ENCODE data around the gene ST6GAL2. TPM values are rescaled to one million over a fixed set of nuclear protein-coding genes. Genes with fewer than 3 reads are reported as not detected.

Gene ST6GAL2, protein sequence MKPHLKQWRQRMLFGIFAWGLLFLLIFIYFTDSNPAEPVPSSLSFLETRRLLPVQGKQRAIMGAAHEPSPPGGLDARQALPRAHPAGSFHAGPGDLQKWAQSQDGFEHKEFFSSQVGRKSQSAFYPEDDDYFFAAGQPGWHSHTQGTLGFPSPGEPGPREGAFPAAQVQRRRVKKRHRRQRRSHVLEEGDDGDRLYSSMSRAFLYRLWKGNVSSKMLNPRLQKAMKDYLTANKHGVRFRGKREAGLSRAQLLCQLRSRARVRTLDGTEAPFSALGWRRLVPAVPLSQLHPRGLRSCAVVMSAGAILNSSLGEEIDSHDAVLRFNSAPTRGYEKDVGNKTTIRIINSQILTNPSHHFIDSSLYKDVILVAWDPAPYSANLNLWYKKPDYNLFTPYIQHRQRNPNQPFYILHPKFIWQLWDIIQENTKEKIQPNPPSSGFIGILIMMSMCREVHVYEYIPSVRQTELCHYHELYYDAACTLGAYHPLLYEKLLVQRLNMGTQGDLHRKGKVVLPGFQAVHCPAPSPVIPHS
- total RNA-seq, result not detected in 2 replicates

DNA sequence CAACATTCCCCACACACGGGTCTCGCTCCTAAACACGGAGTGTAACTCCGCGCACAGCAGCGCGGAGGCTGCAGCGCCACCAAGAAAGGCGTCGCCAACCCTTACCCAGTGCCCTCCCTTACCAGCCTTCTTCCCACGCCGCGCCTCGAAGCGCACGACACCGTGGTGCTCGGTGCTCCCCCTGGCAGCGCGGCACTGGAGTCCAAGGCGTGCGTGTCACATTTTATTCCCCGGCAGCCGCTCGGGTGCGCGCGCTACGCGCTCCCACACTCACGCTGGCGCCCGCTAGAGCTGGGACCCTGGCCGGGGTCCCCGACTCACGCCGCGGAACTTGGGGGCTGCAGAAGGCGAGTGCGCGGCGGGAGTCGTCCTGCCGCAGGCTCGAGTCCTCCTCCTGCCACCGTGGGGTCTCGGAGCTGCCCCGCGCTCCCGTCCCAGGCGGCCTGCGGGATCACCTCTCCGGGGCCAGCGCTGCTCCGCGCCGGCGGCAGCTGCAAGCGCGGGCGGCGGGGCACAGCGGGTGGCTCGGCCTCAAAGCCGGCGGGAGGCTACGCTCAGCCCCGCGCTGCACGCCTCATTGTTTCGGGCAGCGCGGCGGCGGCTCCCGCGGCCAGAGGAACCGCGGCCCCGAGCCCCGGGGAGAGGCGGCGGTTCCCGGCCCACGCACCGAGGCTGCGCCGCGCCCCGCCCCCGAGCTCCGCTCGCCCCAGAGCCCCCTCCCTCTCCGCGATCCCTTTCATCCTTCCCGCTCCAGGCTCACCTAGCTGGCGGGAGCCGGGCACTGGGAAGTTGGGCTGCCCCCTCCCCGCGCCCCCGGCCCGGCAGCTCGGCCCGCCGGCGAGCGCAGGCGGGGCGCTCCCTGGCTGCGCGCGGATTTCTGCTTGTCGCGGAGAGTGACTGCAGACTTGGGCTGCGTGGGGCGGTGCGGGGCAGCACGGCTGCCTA, at the start of gene ST6GAL2:
Gene ST6GAL2, minus strand, starts transcription at position 197 of the 945 bp plus-strand sequence. CDS start 42,190 bp downstream, outside the sequence.

Measured in bronchial smooth muscle cell (primary cell).